Endometrial microvascular endothelial cells (primary cell): ENCODE results near the gene SERTAD2. TPM values are rescaled to one million over a fixed set of nuclear protein-coding genes. Genes with fewer than 3 reads are reported as not detected.

Source experiments
- in situ Hi-C: cut with HindIII; loops from 2 replicates; pipeline ENCODE4 v1.10.0; 2017; ENCODE audit warnings: low sequenced_read_pairs, low pct_unique_long_range_greater_than_20kb; ENCODE audit errors: inconsistent ontology term
- total RNA-seq: library from RNA; depleted of rRNA; stranded (reverse); fragments of >200 nt; gene quantifications from one replicate; pipeline ENCODE4 v1.2.3, GENCODE V29; 2015; ENCODE audit errors: inconsistent ontology term

Gene SERTAD2
- total RNA-seq, 1 donor from 2014 or later, result 18.6 TPM

DNA sequence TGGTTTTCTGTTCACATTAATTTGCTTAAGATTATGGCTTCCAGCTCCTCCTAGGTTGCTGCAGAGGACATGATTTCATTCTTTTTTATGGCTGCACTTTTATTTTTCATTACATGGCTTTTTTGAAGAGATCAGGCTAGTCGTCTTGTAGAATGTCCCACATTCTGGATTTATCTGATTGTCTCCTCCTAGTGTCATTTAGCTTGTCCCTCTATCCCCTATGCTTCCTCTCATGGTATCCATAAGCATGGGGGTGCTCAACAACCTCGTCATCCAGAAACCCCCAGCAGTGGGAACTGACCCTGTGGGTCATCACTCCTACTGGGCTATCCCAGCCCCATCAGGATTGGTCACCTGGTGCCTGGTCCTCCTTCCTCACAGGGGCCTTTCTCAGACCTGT, 49.6 kb downstream of the SERTAD2 start:
- in situ Hi-C loops, result no loop called here

DNA sequence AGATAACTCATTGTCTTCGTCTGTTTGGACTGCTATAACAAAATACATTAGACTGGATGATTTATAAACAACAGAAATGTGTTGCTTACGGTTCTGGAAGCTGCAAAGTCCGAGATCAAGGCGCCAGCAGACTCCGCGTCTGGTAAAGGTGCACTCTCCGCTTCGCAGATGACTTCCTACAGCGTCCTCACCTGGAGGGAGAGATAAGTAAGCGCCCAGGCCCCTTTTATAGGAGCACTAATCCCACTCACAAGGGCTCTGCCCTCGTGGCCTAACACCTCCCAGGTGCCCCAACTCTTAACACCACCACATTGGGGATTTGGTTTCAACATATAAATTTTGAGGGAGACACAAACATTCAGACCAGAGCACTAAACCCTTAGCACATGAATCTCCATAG, 51.3 kb downstream of the SERTAD2 start:
- in situ Hi-C loops, result no loop called here

DNA sequence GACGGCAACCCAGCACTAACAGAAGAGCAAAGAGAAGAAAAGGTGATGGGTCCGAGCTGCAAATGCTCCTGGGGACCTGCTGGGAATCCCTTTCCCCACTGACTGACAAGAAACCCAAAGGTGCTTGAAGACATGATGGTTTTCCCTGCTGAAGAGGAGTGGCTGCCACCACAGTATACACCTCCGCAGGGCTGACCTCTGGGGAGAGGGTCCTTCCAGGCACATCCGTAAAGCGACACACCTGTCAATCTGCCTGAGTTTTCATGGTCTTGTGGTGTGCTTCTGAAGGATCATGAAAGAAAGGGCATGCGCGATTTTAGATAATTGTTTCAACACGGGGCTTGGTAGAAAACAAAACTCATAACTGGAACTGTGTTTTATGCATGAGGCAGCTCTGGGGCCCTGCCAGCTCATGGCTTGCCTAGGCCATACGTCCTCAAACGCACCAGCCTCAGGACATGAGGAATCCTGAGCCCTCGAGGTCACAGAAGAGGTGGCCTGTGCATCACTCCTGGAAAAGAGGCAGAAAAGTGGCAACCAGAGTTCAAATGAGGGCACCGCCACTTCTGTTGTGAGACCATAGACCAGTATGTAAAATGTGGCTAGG, 51.8 kb downstream of the SERTAD2 start:
- in situ Hi-C loops, result no loop called here

DNA sequence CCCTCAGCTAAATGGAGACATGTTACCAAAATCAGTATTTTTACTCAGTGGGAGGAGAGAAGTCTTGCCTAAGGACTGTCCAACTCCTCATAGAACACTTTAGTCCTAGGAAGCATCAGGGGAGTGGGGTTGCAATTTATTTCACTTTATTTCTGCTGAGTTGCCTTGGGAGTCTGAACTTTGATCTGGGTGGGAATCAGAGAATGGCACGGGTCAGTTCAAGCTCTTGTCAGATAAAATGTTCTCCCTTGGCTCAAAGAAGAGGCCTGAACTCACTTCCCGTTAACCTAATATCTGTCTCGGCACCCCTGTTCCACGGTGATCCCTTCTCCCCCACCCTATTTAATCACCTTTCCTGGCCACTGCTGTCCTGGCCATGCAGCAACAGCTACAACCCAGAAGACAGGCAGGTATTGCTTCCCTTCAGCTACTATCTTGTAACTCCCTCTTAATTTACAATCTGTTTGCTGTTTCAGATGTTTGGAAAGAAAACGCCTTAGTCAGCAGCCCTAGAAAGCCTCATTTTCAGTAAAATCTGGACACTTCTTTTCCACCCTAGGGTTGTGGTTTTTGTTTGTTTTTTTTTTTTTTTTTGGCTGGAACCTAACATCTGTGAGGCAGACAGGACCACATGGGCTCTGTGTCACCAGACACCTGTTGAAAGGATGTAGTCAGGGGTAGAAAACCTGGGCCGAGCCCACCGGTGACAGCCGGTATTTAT, 52.5 kb downstream of the SERTAD2 start:
- in situ Hi-C loops, result no loop called here

DNA sequence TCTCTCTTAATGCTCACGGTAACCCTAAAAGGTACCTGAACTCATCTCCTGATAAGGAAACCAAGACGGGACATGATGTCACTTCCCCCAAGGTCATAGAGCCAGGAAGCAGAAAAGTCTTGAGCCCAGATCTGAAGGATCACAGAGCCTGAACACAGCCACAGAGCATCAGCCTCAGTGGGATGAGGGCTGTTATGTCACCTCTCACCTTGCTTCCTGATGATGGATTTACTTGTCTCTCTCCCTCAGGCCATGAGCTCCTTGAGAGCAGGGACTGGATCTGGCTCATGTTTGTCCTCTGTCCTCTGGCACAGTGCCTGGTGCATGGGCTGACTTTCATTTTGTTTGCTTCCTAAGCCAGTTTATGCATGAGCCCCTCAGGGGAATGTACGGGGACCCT, 54.2 kb downstream of the SERTAD2 start:
- in situ Hi-C loops, result no loop called here

DNA sequence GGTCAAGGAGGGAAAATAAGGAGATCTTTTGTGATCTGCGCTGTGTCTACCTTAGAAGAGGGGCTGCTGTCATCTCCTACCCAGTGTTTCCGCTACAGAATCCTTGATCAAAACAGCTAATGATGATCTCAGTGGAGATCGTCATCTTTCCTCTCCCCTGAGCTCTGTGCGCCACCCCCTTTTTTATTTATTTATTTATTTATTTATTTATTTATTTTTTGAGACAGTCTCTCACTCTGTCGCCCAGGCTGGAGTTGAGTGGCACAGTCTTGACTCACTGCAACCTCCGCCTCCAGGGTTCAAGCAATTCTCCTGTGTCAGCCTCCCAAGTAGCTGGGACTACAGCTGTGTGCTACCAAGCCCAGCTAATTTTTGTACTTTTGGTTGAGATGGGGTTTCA, 55.5 kb downstream of the SERTAD2 start:
- in situ Hi-C loops, result no loop called here

DNA sequence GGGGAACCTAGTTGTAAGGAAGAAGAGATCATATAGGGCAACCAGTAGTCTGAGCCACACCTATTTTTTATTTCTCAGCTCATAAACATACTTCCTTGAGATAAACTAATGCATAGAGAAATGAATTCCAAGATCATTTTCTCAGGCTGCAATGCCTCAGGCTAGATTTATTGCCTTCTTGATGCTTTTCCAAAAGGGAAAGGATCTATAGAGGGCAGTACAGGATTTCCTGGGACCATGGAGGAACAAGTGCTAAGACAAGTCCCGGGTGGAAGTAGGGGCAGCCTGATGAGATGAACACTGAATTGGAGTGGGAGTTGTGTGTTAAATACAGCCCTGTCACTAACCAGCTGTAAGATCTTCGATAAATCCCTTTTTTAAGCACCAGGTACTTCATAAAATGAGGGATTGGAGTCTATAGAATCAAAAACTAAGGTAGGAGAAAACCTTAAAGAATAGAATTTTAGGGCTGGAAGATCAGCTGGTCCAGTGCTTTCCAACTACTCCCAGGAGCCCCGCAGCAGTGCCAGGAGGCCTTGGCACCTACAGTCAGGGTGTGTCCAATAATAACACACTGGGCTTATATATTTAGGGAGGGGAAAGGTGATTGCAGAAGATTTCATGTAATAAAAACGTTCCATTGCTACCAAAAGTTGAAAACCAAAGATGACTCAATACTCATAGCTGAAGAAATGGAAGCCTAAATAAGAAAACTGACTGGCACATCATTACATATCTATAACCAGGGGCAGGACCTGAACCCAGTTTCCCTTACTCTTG, 58.1 kb downstream of the SERTAD2 start:
- in situ Hi-C loops, result no loop called here

DNA sequence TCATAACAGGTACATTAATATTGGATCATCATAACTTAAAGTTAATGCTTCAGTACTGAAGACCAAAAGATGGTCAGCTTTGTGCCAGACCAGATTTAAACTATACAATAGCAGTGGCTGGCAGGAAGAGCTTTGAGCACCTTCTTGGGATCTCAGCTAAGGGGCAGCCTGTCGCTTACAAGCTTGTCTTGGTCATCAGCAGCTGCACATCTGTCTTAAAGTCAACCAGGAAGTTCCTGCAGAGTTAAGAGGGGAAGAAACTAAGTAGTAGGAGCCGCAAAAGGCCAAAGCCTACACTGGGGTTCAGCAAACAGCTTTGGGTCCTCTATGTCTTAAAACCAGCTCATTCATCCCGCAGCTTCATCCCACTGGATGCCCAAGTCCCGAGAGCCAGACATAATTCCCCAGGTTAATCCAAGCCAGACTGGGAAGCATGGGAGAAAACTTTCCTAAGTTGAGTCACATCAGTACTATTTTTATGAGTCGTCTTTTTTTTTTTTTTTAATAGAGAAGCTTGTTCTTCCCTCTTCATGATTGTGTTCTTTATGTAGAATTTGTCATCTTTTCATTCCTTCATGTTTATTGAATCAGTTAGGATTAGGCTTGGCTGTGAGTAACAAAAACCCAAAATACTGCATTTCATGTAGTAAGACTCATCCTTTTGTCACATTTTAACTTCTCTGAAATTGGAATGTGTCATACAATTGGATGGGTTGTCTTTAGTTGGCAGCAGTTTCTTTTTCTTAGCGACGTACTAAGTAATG, 59.3 kb downstream of the SERTAD2 start:
- in situ Hi-C loops, result no loop called here

DNA sequence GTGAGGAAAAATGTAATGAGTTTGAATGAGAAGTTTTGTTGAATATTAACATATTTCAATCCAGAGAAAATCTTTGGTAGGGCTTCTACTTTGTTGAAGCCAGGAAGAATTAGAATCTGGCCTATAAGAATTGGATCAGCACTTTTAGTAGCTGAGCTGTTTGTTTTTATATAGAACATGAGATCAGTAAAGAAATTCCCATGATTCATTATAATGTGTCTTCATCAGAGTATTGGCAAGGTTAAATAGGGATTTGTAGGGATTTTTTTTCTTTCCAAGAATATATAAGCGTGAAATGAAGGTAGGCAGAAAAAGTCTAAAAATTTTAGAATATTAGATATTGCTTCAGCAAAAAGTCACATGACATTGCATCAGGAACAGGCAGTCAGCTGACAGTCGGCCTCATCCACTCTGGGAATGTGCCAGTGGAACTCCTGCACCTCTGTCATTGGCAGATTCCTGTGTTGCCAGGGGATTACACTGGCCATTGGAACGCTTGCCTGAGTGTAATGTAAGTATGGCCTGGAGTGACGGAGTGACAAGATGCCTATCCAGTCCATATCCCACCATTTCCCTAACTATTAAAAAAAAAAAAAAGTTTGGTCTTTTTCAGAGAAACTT, 60.6 kb downstream of the SERTAD2 start:
- in situ Hi-C loops, result no loop called here

DNA sequence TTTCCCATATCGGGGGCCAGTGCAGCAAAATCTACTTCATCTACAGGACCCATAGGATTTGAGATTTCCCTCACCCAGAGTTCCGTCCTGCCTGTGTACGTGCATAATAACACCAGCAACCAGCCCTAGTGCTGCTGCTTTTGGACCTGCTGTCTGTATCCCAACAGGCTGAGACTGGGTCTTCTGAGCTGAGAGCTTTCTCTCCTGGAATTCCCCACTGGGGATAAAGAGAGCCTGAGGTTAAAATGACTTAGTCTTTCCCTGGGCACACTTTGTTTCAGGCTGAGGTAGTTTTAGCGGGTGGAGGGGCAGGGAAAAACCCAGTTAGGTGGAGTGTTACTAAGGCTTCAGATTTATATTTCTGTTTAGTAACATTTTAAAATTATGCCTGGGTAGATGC, 62.5 kb downstream of the SERTAD2 start:
- in situ Hi-C loops, result no loop called here

DNA sequence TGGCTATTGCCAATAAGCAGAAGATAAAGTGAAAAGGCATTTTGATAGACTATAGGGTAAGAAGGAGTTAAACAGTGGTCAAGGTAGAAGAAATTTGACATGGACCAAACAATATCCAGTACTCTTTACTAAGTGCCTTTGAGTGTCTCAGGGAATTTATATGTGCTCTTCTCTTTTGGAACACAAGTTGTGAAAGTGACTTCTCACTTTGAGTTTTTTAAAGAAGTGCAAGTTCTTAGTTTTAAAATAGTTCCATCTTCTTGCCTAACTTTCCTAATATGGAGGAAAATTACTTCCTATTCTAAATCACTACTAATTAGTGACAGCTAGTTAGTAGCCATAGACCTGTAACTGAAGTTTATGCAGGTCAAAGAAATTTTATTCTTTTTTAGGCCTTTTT, 66.2 kb downstream of the SERTAD2 start:
- in situ Hi-C loops, result no loop called here

DNA sequence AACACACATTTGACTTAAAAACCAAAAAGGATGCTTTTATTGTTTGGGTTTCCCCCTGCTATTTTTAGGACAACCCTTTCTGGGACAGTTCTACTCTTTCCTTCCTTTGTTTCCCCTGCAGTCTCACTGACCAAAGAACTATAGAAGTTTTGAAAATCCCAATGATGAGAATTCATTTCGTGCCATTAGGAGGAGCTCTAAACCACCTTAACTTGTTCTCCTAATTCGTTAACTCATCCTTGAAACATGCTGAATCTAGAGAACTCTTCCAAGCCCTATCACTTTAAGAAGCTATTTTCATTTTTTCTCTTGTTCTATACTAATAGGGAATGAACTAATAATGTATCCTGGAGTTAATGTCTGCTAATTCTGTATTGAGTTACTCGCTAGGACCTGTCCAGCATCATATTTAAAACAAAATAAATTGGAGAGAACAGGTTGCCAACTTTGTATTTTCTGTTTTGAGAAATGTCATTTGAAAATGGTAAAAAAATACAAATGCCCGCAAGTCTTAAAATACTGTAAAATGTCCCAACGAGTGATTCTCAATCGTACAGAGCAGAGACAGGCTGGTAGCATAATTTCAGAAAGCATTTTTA, 66.7 kb downstream of the SERTAD2 start:
- in situ Hi-C loops, result no loop called here

DNA sequence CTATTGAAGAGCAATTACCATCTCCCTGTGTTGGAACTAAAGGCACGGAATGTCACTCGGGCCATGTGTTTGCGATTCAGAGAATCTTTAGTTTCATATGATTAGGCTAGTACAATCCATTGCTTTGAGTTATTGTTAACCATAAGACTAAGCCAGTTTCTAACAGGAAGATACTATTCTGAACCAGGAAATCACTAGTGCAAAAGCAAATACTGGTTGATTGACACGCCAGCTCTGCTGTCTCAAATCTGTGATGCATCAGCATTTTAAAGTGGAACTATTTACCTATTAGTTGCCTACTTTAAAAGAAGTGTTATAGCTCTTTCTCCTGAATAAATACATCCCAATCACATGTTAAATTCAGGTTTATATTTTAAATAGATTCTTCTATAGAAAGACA, 67.7 kb downstream of the SERTAD2 start:
- in situ Hi-C loops, result no loop called here

DNA sequence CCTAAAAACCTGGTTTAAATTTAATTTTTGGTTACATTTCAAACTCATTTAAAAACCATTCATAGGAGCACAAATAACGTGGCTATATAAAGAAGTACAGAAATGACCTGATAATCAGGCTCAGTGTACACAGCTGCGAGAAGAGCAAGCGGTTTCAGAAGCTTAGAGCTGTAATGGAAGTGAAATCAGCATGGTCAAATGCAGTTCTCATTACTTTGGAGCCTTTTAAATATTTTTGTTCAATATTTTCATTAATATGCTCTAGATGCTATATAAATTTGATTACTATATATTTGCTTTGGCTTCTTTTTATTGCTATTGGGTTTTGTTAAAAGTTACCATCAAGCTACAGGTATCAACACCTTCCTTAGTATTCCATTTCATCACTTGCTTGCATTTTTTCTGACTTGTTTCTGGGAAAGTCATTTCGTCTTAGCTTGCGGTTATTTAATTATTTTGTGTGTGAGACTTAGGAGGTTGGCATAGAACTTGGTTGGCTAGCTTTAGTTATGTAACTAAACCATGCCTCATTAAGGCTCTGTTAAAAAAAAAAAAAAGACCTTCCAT, 70.9 kb downstream of the SERTAD2 start:
- in situ Hi-C loops, result no loop called here

DNA sequence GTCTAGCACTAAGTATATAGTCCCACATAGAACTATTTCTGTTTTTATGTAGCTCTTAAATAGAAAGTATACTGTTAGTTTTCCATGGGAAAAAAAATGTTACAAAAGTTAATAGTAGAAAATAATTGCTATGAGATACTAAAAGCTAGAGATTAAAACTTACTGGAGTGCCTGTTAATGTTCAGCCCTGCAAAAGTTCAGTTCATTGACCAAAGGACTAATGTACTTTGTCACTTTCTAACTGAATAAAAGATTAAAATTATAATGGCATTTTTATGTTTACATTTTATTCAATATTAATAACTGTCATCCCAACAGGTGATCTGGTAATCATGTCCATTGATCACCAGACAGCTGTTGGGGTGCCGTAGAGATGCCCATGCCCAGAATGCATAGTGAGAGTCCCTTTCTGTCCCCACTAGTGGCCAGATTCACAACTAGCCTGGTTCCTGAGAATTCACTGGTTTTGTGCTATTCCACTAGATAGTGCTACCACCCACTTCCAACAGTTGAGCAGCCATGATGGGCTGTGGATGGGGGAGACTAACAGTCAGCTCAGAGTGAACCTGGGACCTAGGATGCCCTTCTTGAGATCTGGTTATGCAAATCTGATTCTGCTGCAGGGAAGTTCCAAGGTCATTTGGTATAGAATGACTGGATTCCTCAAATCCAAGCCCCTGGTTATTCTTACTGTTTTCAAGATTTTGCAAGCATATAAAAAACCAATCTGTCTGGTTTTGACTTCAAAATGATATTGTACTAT, 71.8 kb downstream of the SERTAD2 start:
- in situ Hi-C loops, result no loop called here
